Upper lobe of left lung (tissue), 6 donors: ENCODE results near the gene DLEC1. TPM values are rescaled to one million over a fixed set of nuclear protein-coding genes. Genes with fewer than 3 reads are reported as not detected.

Source experiments
- ATAC-seq, 2 donors: fragments of 200-7000 bp; cut with Tn5 transposase; one replicate each; pipeline ENCODE4 v1.9.1; 2022; ENCODE audit warnings: mild to moderate bottlenecking in 2 of 2, moderate library complexity in 2 of 2; ENCODE audit not compliant: low FRiP score in 2 of 2
- DNase-seq, 2 donors: peaks; one replicate each; pipeline ENCODE4 v3.0.0-alpha.2; 2019 to 2020
- H3K27ac ChIP-seq, 4 donors: fragments of 200-600 bp; sonication (generic); one replicate each; pipeline ENCODE4 v1.5.1; 2016 to 2019
- H3K27me3 ChIP-seq, 4 donors: fragments of 200-600 bp; sonication (generic); one replicate each; pipeline ENCODE4 v1.5.1; 2017 to 2019
- H3K36me3 ChIP-seq, 4 donors: fragments of 200-600 bp; sonication (generic); one replicate each; pipeline ENCODE4 v1.5.1; 2016 to 2019
- H3K4me1 ChIP-seq, 4 donors: fragments of 200-600 bp; sonication (generic); one replicate each; pipeline ENCODE4 v1.5.1; 2018 to 2019
- H3K4me3 ChIP-seq, 4 donors: fragments of 200-600 bp; sonication (generic); one replicate each; pipeline ENCODE4 v1.5.1; 2017 to 2019; ENCODE audit warnings: mild to moderate bottlenecking in 2 of 4, moderate library complexity in 1 of 4
- H3K9me3 ChIP-seq, 4 donors: fragments of 200-600 bp; sonication (generic); one replicate each; pipeline ENCODE4 v1.5.1; 2018 to 2019
- CTCF ChIP-seq, 6 experiments: fragments of 450-650 bp in 4 of 6; fragments of 200-600 bp in 2 of 6; sonication (generic) in 2 of 6; IDR thresholded peaks; one replicate each; pipeline ENCODE4 v1.5.1; 2016 to 2019; ENCODE audit warnings: antibody characterized with exemption in 6 of 6
- EP300 ChIP-seq, 4 donors: sonication (generic); formaldehyde crosslinking; IDR thresholded peaks; one replicate each; pipeline ENCODE4 v1.5.1; 2017; ENCODE audit warnings: antibody characterized with exemption in 4 of 4, control low read depth in 2 of 4
- POLR2A ChIP-seq, 4 donors: fragments of 450-650 bp; IDR thresholded peaks; one replicate each; pipeline ENCODE4 v1.5.1; 2016 to 2017; ENCODE audit warnings: antibody characterized with exemption in 4 of 4, mild to moderate bottlenecking in 2 of 4
- POLR2AphosphoS5 ChIP-seq, 2 donors: sonication (generic); formaldehyde crosslinking; IDR thresholded peaks; one replicate each; pipeline ENCODE4 v1.5.1; 2017; ENCODE audit warnings: antibody characterized with exemption in 2 of 2
- WGBS, 2 donors: methylation state at CpG; one replicate each; pipeline ENCODE4 v1.1.5; 2017 to 2018; 5-methylcytosine and 5-hydroxymethylcytosine counted together
- total RNA-seq, 6 donors: library from RNA; depleted of rRNA in 4 of 6; stranded (reverse); fragments of >200 nt in 4 of 6; gene quantifications; one replicate each; pipeline versions ENCODE4 v1.1.0 to v1.2.1, GENCODE V29; 2016 to 2021
- donor health status: DM: no; HTN: no; CAD: no; lungs with moderate emphysema.
- donor health status: DM: no; HTN: yes; CAD: no; lungs with severe emphysema.

DLEC1 gene
- total RNA-seq, 6 donors from 2014 or later: 2.3 to 34.8 (median 14.3) TPM

DNA sequence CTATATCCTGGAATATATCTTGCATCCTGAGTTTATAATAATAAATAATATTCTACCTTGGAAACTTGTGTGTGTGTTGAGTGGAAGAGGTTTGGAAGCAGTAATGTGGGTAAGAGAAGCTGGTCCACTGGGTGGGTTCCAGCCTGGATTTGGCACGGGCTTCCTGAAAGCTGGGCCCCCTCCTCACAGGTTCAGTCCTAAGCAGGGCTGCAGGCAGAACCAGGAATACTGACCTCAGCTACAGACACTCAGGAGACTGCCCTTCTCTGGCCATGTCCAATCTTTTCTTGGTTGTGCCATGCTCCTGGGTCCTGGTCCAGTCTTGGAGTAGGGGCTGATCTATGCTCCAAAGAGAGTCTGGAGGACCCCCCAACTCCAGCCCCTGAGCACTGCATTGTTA is 104.0 kb downstream of the DLEC1 start:
- TF ChIP-seq CTCF (IDR thresholded peaks at IDR 0.05) (no peak), POLR2AphosphoS5 (IDR thresholded peaks at IDR 0.05) (no peak), POLR2A (IDR thresholded peaks at IDR 0.05) (no peak), EP300 (IDR thresholded peaks at IDR 0.05) (no peak)
- no peak overlapping the region for H3K27ac ChIP-seq
- H3K4me1 ChIP-seq: peaks cover 16 to 25% (median 18%) of the 10 kb centered on the region in 4 donors
- 93% methylated on average over 1 of the region's 1 CpG for WGBS, 2 donors
- H3K9me3 ChIP-seq: peaks cover 0 to 4% (median 0%) of the 10 kb centered on the region in 4 donors
- no peaks in the 10 kb centered on the region for H3K27me3 ChIP-seq
- DNase-seq (no peak), ATAC-seq (no peak)
- no peak overlapping the region for H3K4me3 ChIP-seq
- H3K36me3 ChIP-seq: peaks cover 0 to 24% (median 16%) of the 10 kb centered on the region in 4 donors

GRCh38 chr3:38143511-38143910 is 104.5 kb downstream of the DLEC1 start:
- Histone ChIP-seq H3K4me3 (no peak overlapping the region), H3K9me3 (peaks cover 0 to 4% (median 0%) of the 10 kb centered on the region in 4 donors), H3K27ac (no peak overlapping the region), H3K27me3 (no peaks in the 10 kb centered on the region), H3K4me1 (peaks cover 14 to 22% (median 17%) of the 10 kb centered on the region in 4 donors), H3K36me3 (peaks cover 0 to 24% (median 16%) of the 10 kb centered on the region in 4 donors)
- WGBS, 2 donors: 80 to 85% methylated on average over 2 to 3 of the region's 3 CpGs
- ATAC-seq: no peak
- TF ChIP-seq CTCF (IDR thresholded peaks at IDR 0.05): no peak
- no peak for TF ChIP-seq POLR2AphosphoS5 (IDR thresholded peaks at IDR 0.05)
- TF ChIP-seq POLR2A (IDR thresholded peaks at IDR 0.05): no peak
- no peak for TF ChIP-seq EP300 (IDR thresholded peaks at IDR 0.05)
- DNase-seq: no peak

DNA sequence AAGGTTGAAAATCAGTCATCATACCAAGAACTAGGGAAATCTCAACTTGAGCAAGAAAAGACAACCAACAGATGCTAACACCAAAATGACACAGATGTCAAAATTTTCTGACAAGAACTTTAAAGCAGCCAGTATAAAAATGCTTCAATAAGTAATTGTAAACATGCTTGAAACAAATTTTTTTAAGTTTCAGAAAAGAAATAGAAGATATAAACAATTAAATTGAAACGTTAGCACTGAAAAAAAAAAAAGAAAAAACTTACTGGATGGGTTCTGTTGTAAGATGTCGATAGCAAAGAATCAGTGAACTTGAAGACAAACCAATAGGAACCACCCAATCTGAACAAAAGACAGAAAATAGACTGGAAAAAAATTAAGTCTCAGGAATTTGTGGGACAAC is 107.5 kb downstream of the DLEC1 start:
- DNase-seq (no peak), ATAC-seq (no peak)
- Histone ChIP-seq H3K4me1 (peaks cover 0 to 8% (median 0%) of the 10 kb centered on the region in 4 donors), H3K36me3 (peaks cover 0 to 12% (median 9%) of the 10 kb centered on the region in 4 donors), H3K27me3 (no peaks in the 10 kb centered on the region), H3K27ac (no peak overlapping the region), H3K9me3 (peaks cover 0 to 4% (median 0%) of the 10 kb centered on the region in 4 donors), H3K4me3 (no peak overlapping the region)
- WGBS, 2 donors: 89 to 90% methylated on average over 2 of the region's 2 CpGs
- TF ChIP-seq EP300 (IDR thresholded peaks at IDR 0.05) (no peak), POLR2A (IDR thresholded peaks at IDR 0.05) (no peak), POLR2AphosphoS5 (IDR thresholded peaks at IDR 0.05) (no peak), CTCF (IDR thresholded peaks at IDR 0.05) (no peak)

DNA sequence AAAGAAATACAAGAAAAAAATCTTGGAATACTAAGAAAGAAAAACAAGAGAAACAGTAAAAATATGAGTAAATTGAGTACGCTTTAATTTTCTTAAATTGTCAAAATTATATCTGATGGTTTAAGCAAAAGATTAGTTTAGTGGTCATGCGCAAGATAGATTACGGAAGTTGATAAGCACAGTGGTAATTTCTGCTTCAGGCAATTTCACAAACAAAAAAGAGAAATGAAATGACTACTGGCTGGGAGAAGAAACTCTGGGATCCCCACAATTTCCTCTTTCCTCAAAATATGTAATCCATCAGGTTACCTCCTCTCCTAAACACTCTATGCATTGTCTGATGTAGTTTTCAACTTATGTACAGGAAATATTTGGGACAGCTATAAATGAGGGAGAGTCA is 108.4 kb downstream of the DLEC1 start:
- ATAC-seq: peak in 1 of 2 donors; percentile 60
- 79% methylated on average over 3 of the region's 3 CpGs for WGBS, 2 donors
- peaks cover 0 to 9% (median 0%) of the 10 kb centered on the region in 4 donors for H3K4me1 ChIP-seq

More for the DNA sequence above, 108.4 kb downstream of the DLEC1 start:
- no peak for DNase-seq
- Histone ChIP-seq H3K27me3 (no peaks in the 10 kb centered on the region), H3K4me3 (no peak overlapping the region), H3K9me3 (peaks cover 0 to 4% (median 0%) of the 10 kb centered on the region in 4 donors), H3K36me3 (peaks cover 0 to 3% (median 1%) of the 10 kb centered on the region in 4 donors), H3K27ac (peak overlapping the region; percentile 38 to 77 (median 62))
- no peak for TF ChIP-seq POLR2A (IDR thresholded peaks at IDR 0.05)
- no peak for TF ChIP-seq POLR2AphosphoS5 (IDR thresholded peaks at IDR 0.05)
- no peak for TF ChIP-seq EP300 (IDR thresholded peaks at IDR 0.05)
- no peak for TF ChIP-seq CTCF (IDR thresholded peaks at IDR 0.05)
